Smooth muscle cell of trachea (primary cell): ENCODE results near the gene PCDHA4. TPM values are rescaled to one million over a fixed set of nuclear protein-coding genes. Genes with fewer than 3 reads are reported as not detected.

ENCODE experiments used
- total RNA-seq: library from RNA; depleted of rRNA; stranded (reverse); fragments of >200 nt; gene quantifications from 2 replicates; pipeline ENCODE4 v1.2.1, GENCODE V29; 2014

PCDHA4 gene
- total RNA-seq, result 0.29 and 0.33 TPM in 2 replicates

GRCh38 chr5:140806834-140807775 lies at the start of gene PCDHA4:
TSS of gene PCDHA4 (plus strand) at chr5:140807068.

GRCh38 chr5:140785905-140786686 lies 20.8 kb upstream of the PCDHA4 start, which contains the start of gene PCDHA1:
TSS of gene PCDHA1 (plus strand) at chr5:140786140.

DNA sequence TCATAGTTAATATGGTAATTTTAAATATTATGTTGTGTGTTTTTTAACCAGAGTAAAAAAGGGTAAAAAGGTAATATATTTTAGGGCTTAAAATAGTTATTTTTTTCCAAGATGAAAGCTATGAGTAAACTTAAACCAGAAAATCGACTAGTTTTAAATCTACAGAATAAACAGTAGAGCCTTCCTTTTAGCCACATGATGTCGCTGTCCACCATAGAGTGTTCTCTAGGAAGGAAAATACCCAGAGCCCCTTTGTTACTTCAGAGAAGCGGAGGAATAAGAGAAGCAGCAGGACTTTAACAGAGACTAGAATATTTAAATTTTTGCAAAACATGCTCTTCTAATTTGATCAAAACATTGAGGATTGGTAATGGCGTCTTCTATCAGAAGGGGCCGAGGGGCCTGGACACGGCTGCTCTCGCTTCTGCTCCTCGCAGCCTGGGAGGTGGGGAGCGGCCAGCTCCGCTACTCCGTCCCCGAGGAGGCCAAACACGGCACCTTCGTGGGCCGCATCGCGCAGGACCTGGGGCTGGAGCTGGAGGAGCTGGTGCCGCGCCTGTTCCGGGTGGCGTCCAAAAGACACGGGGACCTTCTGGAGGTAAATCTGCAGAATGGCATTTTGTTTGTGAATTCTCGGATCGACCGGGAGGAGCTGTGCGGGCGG lies 12.1 kb upstream of the PCDHA4 start, which contains the start of gene PCDHA2:
TSS of gene PCDHA2 (plus strand) at position 258 of the 664 bp plus-strand sequence.

GRCh38 chr5:140800816-140801493 lies 5.9 kb upstream of the PCDHA4 start, which contains the start of gene PCDHA3:
TSS of gene PCDHA3 (plus strand) at chr5:140801057.

DNA sequence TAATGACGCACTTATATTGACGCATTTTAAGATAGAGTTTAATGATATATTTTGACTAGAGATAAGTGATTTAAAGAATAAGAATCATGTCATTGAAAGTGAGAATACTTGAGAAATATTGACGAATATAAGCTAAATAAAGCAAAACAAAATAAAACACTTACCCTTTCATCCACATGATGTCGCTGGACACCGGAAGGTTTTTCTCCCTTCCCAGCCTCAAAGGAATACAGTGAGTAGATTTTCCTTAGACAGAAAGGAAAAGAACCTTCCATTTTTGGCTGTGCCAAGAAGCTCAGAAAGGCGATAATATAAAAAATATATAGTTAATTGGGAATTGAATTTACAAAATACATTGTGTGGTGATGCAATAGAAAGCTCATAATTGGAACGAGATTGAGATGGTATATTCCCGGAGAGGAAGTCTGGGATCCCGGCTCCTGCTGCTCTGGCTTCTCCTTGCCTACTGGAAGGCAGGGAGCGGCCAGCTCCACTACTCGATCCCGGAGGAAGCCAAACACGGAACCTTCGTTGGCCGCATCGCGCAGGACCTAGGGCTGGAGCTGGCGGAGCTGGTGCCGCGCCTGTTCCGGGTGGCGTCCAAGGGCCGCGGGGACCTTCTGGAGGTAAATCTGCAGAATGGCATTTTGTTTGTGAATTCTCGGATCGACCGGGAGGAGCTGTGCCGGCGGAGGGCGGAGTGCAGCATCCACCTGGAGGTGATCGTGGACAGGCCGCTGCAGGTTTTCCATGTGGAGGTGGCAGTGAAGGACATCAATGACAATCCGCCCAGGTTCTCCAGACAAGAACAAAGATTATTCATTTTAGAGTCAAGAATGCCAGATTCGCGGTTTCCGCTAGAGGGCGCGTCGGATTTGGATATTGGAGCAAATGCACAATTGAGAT lies 14.8 kb downstream of the PCDHA4 start, which contains the start of gene PCDHA5:
TSS of gene PCDHA5 (plus strand) at position 239 of the 906 bp plus-strand sequence.

GRCh38 chr5:140827704-140828361 lies 21.0 kb downstream of the PCDHA4 start, which contains the start of gene PCDHA6:
TSS of gene PCDHA6 (plus strand) at chr5:140827960. CDS start at chr5:140828092, 132 bp downstream.

DNA sequence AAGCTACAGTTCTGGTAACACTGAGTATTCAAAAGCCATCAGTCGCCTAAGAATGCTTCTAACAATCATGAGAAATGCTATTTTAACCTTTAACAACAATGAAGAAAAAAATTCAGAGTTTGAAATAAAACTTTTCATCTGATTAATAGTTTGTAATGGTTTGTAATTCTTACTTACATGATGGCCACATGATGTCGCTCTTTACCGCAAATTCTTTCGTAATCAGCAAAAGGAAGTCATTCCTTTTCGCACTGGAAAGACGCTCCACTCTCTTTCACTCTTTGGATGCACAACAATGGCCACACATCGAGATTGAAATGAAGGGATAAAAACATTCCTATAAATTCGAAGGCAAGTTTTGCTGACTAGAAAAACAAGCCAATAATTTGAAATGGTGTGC lies 27.1 kb downstream of the PCDHA4 start, which contains the start of gene PCDHA7:
TSS of gene PCDHA7 (plus strand) at position 277 of the 400 bp plus-strand sequence. CDS start at position 392, 115 bp downstream.

DNA sequence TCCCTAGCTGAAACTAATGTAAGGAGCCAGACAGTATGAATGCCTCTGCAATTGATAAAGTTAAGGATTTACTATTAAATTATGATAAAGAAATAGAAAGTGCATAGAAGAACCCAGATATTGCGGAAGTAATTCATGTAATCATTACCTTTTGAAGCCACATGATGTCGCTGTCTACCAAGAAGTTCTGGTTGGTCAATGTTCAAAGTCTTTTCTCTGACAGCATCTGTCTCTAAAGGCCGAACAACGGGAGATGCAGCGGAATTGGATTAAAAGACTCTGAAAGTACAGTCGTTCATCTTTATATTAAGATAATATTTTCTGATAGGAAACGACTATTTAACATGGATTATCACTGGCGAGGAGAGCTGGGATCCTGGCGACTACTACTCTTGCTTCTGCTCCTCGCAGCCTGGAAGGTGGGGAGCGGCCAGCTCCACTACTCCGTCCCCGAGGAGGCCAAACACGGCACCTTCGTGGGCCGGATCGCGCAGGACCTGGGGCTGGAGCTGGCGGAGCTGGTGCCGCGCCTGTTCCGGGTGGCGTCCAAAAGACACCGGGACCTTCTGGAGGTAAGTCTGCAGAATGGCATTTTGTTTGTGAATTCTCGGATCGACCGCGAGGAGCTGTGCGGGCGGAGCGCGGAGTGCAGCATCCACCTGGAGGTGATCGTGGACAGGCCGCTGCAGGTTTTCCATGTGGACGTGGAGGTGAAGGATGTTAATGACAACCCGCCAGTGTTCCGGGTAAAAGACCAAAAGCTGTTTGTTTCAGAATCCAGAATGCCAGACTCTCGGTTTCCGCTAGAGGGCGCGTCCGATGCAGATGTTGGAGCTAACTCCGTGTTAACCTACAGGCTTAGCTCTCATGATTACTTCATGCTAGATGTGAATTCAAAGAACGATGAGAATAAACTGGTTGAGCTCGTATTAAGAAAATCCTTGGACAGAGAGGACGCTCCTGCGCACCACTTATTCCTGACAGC lies 34.4 kb downstream of the PCDHA4 start, which contains the start of gene PCDHA8:
TSS of gene PCDHA8 (plus strand) at position 210 of the 985 bp plus-strand sequence. CDS start at position 345, 135 bp downstream.

GRCh38 chr5:140848139-140849102 lies 41.6 kb downstream of the PCDHA4 start, which contains the start of gene PCDHA9:
TSS of gene PCDHA9 (plus strand) at chr5:140848382. CDS start at chr5:140848496, 114 bp downstream.

DNA sequence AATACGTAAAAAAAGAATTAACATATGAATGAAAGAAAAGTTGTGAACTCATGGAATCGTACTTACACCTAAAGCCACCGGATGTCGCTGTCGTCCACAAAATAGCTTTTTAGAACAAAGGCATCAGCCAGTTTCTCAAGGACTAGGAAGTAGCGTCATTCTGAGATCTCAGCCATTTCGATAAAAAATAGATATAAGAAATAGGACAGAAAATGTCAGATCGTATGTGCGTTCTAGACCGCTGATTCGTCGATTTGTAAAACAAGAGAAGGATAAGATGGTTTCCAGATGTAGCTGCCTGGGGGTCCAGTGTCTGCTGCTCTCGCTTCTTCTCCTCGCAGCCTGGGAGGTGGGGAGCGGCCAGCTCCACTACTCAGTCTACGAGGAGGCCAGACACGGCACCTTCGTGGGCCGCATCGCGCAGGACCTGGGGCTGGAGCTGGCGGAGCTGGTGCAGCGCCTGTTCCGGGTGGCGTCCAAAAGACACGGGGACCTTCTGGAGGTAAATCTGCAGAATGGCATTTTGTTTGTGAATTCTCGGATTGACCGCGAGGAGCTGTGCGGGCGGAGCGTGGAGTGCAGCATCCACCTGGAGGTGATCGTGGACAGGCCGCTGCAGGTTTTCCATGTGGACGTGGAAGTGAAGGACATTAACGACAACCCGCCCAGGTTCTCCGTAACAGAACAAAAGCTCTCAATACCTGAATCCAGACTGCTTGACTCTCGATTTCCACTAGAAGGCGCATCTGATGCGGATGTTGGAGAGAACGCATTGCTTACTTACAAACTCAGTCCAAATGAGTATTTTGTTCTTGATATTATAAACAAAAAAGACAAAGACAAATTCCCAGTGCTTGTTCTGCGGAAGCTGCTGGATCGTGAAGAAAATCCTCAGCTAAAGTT lies 49.2 kb downstream of the PCDHA4 start, which contains the start of gene PCDHA10:
TSS of gene PCDHA10 (plus strand) at position 126 of the 903 bp plus-strand sequence. CDS start at position 278, 152 bp downstream.

Other genes with a start within 250 kb of the PCDHA4 start
- 33.7 and 44.9 TPM in 2 replicates for gene SRA1, start 249.6 kb upstream of the PCDHA4 start, total RNA-seq
- 20.2 and 28.5 TPM in 2 replicates for gene APBB3, start 242.5 kb upstream of the PCDHA4 start, total RNA-seq
- 23.2 and 24.4 TPM in 2 replicates for gene SLC35A4, start 242.2 kb upstream of the PCDHA4 start, total RNA-seq
- gene CD14, start 173.9 kb upstream of the PCDHA4 start, total RNA-seq, result 0.44 and 0.50 TPM in 2 replicates
- 9.3 and 12.5 TPM in 2 replicates for gene TMCO6, start 167.6 kb upstream of the PCDHA4 start, total RNA-seq
- 45.8 and 46.8 TPM in 2 replicates for gene NDUFA2, start 159.4 kb upstream of the PCDHA4 start, total RNA-seq
- 93.3 and 136 TPM in 2 replicates for gene IK, start 159.2 kb upstream of the PCDHA4 start, total RNA-seq
- 34.9 and 36.7 TPM in 2 replicates for gene WDR55, start 142.2 kb upstream of the PCDHA4 start, total RNA-seq
- 0.17 and 0.29 TPM in 2 replicates for gene DND1, start 133.5 kb upstream of the PCDHA4 start, total RNA-seq
- 70.6 and 73.6 TPM in 2 replicates for gene HARS1, start 115.7 kb upstream of the PCDHA4 start, total RNA-seq
- 32.7 and 40.9 TPM in 2 replicates for gene HARS2, start 115.6 kb upstream of the PCDHA4 start, total RNA-seq
- gene ZMAT2, start 106.6 kb upstream of the PCDHA4 start, total RNA-seq, result 51.1 and 72.0 TPM in 2 replicates
- gene PCDHA1, start 20.9 kb upstream of the PCDHA4 start, total RNA-seq, result under 0.01 TPM in 1 of 2 replicates, not detected in the other
- gene PCDHA2, start 12.2 kb upstream of the PCDHA4 start, total RNA-seq, result 0.17 TPM in 1 of 2 replicates, not detected in the other
- gene PCDHA3, start 6.0 kb upstream of the PCDHA4 start, total RNA-seq, result 0.15 and 0.17 TPM in 2 replicates
- gene PCDHA5, start 14.5 kb downstream of the PCDHA4 start, total RNA-seq, result under 0.01 TPM in 1 of 2 replicates, not detected in the other
- 0.44 and 0.50 TPM in 2 replicates for gene PCDHA6, start 20.9 kb downstream of the PCDHA4 start, total RNA-seq
- 0.29 and 0.66 TPM in 2 replicates for gene PCDHA7, start 27.2 kb downstream of the PCDHA4 start, total RNA-seq
- under 0.01 and 0.15 TPM in 2 replicates for gene PCDHA8, start 34.1 kb downstream of the PCDHA4 start, total RNA-seq
- under 0.01 TPM in 2 replicates for gene PCDHA9, start 41.3 kb downstream of the PCDHA4 start, total RNA-seq
- under 0.01 and 0.17 TPM in 2 replicates for gene PCDHA10, start 48.8 kb downstream of the PCDHA4 start, total RNA-seq
- 0.29 and 0.50 TPM in 2 replicates for gene PCDHA11, start 61.9 kb downstream of the PCDHA4 start, total RNA-seq
- gene PCDHA12, start 68.2 kb downstream of the PCDHA4 start, total RNA-seq, result under 0.01 TPM in 1 of 2 replicates, not detected in the other
- under 0.01 TPM in 2 replicates for gene PCDHA13, start 75.1 kb downstream of the PCDHA4 start, total RNA-seq
- gene PCDHAC1, start 119.2 kb downstream of the PCDHA4 start, total RNA-seq, result under 0.01 TPM in 2 replicates
- under 0.01 TPM in 1 of 2 replicates, not detected in the other for gene PCDHAC2, start 159.4 kb downstream of the PCDHA4 start, total RNA-seq
- gene PCDHB1, start 244.3 kb downstream of the PCDHA4 start, total RNA-seq, result not detected in 2 replicates